Measurements from ENCODE around the gene VKORC1.

- TF ChIP-seq CTCF (IDR thresholded peaks at IDR 0.05; ENCODE audit: poor library complexity) (no peak), EZH2phosphoT487 (IDR thresholded peaks at IDR 0.05; ENCODE audit: low read depth, severe bottlenecking, unreplicated experiment) (no peak), EZH2 (IDR thresholded peaks at IDR 0.05; ENCODE audit: borderline replicate concordance) (no peak)
Observed at GRCh38 chr16:31135535-31136286, 41.1 kb upstream of the VKORC1 start, which contains the start of gene PRSS8.
